ENCODE data around the gene MPDZ. TPM values are rescaled to one million over a fixed set of nuclear protein-coding genes. Genes with fewer than 3 reads are reported as not detected.

Gene MPDZ
- total and polyA plus RNA-seq, 8 donors = 6.4 to 54.3 (median 13.7) TPM

GRCh38 chr9:13113751-13114150, 165.7 kb downstream of the MPDZ start:
- TF ChIP-seq EP300 (IDR thresholded peaks at IDR 0.05) = no peak
- TF ChIP-seq POLR2A (IDR thresholded peaks at IDR 0.05) = no peak
- no peak for TF ChIP-seq CTCF (IDR thresholded peaks at IDR 0.05)
- no peak for TF ChIP-seq POLR2AphosphoS5 (IDR thresholded peaks at IDR 0.05)

GRCh38 chr9:13113216-13113615, 166.3 kb downstream of the MPDZ start:
- H3K4me3 ChIP-seq = no peak overlapping the region
- no peaks in the 10 kb centered on the region for H3K9me3 ChIP-seq
- DNase-seq = no peak
- TF ChIP-seq POLR2A (IDR thresholded peaks at IDR 0.05) (no peak), CTCF (IDR thresholded peaks at IDR 0.05) (no peak), POLR2AphosphoS5 (IDR thresholded peaks at IDR 0.05) (no peak), EP300 (IDR thresholded peaks at IDR 0.05) (no peak)
- intact Hi-C loops (cut with DNase I; ENCODE audit: low total_unique reads) = no loop called here
- peaks cover 0 to 41% (median 20%) of the 10 kb centered on the region in 4 donors for H3K36me3 ChIP-seq
- WGBS, 5 donors = 52 to 61% (median 54%) methylated on average over 3 of the region's 3 CpGs
- no peaks in the 10 kb centered on the region for H3K27me3 ChIP-seq
- H3K4me1 ChIP-seq = peaks cover 0 to 16% (median 3%) of the 10 kb centered on the region in 4 donors
- no peak overlapping the region for H3K27ac ChIP-seq

More at GRCh38 chr9:13113751-13114150, 165.7 kb downstream of the MPDZ start:
- peaks cover 0 to 16% (median 3%) of the 10 kb centered on the region in 4 donors for H3K4me1 ChIP-seq
- H3K27me3 ChIP-seq = no peaks in the 10 kb centered on the region
- intact Hi-C loops (cut with DNase I; ENCODE audit: low total_unique reads) = no loop called here
- H3K36me3 ChIP-seq = peaks cover 0 to 43% (median 20%) of the 10 kb centered on the region in 4 donors
- no peak overlapping the region for H3K27ac ChIP-seq
- no peak for DNase-seq
- no peaks in the 10 kb centered on the region for H3K9me3 ChIP-seq
- no peak overlapping the region for H3K4me3 ChIP-seq
- 53 to 72% (median 65%) methylated on average over 1 of the region's 1 CpG for WGBS, 5 donors

GRCh38 chr9:13111778-13112177, 167.7 kb downstream of the MPDZ start:
- Histone ChIP-seq H3K4me3 (no peak overlapping the region), H3K27ac (no peak overlapping the region), H3K36me3 (peaks cover 0 to 37% (median 30%) of the 10 kb centered on the region in 4 donors), H3K27me3 (no peaks in the 10 kb centered on the region), H3K9me3 (no peaks in the 10 kb centered on the region), H3K4me1 (peaks cover 0 to 16% (median 3%) of the 10 kb centered on the region in 4 donors)
- TF ChIP-seq EP300 (IDR thresholded peaks at IDR 0.05) (no peak), POLR2A (IDR thresholded peaks at IDR 0.05) (no peak), CTCF (IDR thresholded peaks at IDR 0.05) (no peak), POLR2AphosphoS5 (IDR thresholded peaks at IDR 0.05) (no peak)
- 72 to 83% (median 81%) methylated on average over 2 of the region's 2 CpGs for WGBS, 5 donors
- intact Hi-C loops (cut with DNase I; ENCODE audit: low total_unique reads) = no loop called here
- no peak for DNase-seq

GRCh38 chr9:13110766-13111417, 168.6 kb downstream of the MPDZ start:
- no peak for TF ChIP-seq EP300 (IDR thresholded peaks at IDR 0.05)
- TF ChIP-seq POLR2AphosphoS5 (IDR thresholded peaks at IDR 0.05) = no peak
- TF ChIP-seq POLR2A (IDR thresholded peaks at IDR 0.05) = no peak
- TF ChIP-seq CTCF (IDR thresholded peaks at IDR 0.05) = no peak
- no peak overlapping the region for H3K27ac ChIP-seq
- H3K4me1 ChIP-seq = peaks cover 0 to 16% (median 3%) of the 10 kb centered on the region in 4 donors
- H3K4me3 ChIP-seq = no peak overlapping the region
- peaks cover 0 to 46% (median 36%) of the 10 kb centered on the region in 4 donors for H3K36me3 ChIP-seq
- 10 to 27% (median 12%) methylated on average over 3 of the region's 3 CpGs for WGBS, 5 donors
- H3K9me3 ChIP-seq = no peaks in the 10 kb centered on the region
- H3K27me3 ChIP-seq = no peaks in the 10 kb centered on the region
- peak; percentile 23 to 44 for DNase-seq
- intact Hi-C loops (cut with DNase I; ENCODE audit: low total_unique reads) = no loop called here

Measured in stomach (tissue), 9 donors.